Mucosa of descending colon (tissue), 3 donors: ENCODE measurements around the gene SLC13A2. TPM values are rescaled to one million over a fixed set of nuclear protein-coding genes. Genes with fewer than 3 reads are reported as not detected.
A peak's percentile ranks its signal among the peaks of the same experiment; 100 is the strongest.
"Not testable (repeated sequence)": the region's sequence is repeated elsewhere in the genome, so short reads cannot be mapped to it uniquely, and the experiment has no call there.

ENCODE experiments used
- ATAC-seq: fragments of 200-7000 bp; cut with Tn5 transposase; one replicate; pipeline ENCODE4 v1.9.1; 2020; ENCODE audit warnings: mild to moderate bottlenecking, moderate library complexity
- DNase-seq, 3 donors: peaks; one replicate each; pipeline ENCODE4 v3.0.0-alpha.2; 2020
- H3K36me3 ChIP-seq: fragments of 200-600 bp; one replicate; pipeline ENCODE4 v1.8.0; 2021; ENCODE audit warnings: low read depth, mild to moderate bottlenecking
- H3K4me1 ChIP-seq: fragments of 200-600 bp; one replicate; pipeline ENCODE4 v1.8.0; 2021; ENCODE audit warnings: low read depth, mild to moderate bottlenecking
- H3K4me3 ChIP-seq: fragments of 200-600 bp; one replicate; pipeline ENCODE4 v1.8.0; 2021; ENCODE audit warnings: mild to moderate bottlenecking
- H3K9me3 ChIP-seq: fragments of 200-600 bp; one replicate; pipeline ENCODE4 v1.8.0; 2021; ENCODE audit warnings: mild to moderate bottlenecking
- CTCF ChIP-seq: fragments of 200-600 bp; IDR thresholded peaks from one replicate; pipeline ENCODE4 v1.8.0; 2022; ENCODE audit warnings: antibody characterized with exemption, mild to moderate bottlenecking
- intact Hi-C, 2 donors: fragments of 100-400 bp; cut with DNase I in 1 of 2; cut with micrococcal nuclease in 1 of 2; formaldehyde crosslinking; loops; one replicate each; pipeline versions ENCODE4 v1.11.0 to v1.11.1; 2022; cut with DNase I, micrococcal nuclease
- total RNA-seq, 3 donors: library from RNA; stranded (reverse); fragmentation: NEBNext Ultra II Directional in 2 of 3; extraction: Animal tissue kit (Norgen Biotek cat#: 25700) in 2 of 3; gene quantifications; one replicate each; pipeline versions ENCODE4 v1.2.1 to v1.2.4, GENCODE V29; 2021 to 2023
- donor health status: DM: no; HTN: no; CAD: no; lungs with moderate emphysema.
- donor health status: DM: no; HTN: no; CAD: no.
- donor health status: DM: no; HTN: yes; CAD: no.

SLC13A2 gene
- total RNA-seq, 3 donors from 2014 or later: 14.9 to 87.0 (median 17.1) TPM

GRCh38 chr17:28467456-28468025 is 5.9 kb upstream of the SLC13A2 start:
- no peaks in the 10 kb centered on the region for H3K9me3 ChIP-seq
- H3K4me3 ChIP-seq: no peak overlapping the region
- intact Hi-C loops: no loop called here
- no peak for TF ChIP-seq CTCF
- peaks cover 3% of the 10 kb centered on the region for H3K4me1 ChIP-seq
- no peak for DNase-seq
- no peaks in the 10 kb centered on the region for H3K36me3 ChIP-seq
- ATAC-seq: no peak

- intact Hi-C loops: not testable (repeated sequence)
Observed at GRCh38 chr17:28468033-28468735, 5.3 kb upstream of the SLC13A2 start.

GRCh38 chr17:28468781-28469180 is 4.7 kb upstream of the SLC13A2 start:
- ATAC-seq (no peak), DNase-seq (no peak)
- Histone ChIP-seq H3K4me3 (no peak overlapping the region), H3K4me1 (peaks cover 11% of the 10 kb centered on the region), H3K9me3 (no peaks in the 10 kb centered on the region), H3K36me3 (no peaks in the 10 kb centered on the region)
- TF ChIP-seq CTCF: no peak
- intact Hi-C loops: no loop called here

More at GRCh38 chr17:28468033-28468735, 5.3 kb upstream of the SLC13A2 start:
- not testable (repeated sequence) for DNase-seq, H3K36me3 ChIP-seq, H3K4me3 ChIP-seq, H3K9me3 ChIP-seq, H3K4me1 ChIP-seq, ATAC-seq

GRCh38 chr17:28469376-28469775 is 4.1 kb upstream of the SLC13A2 start:
- DNase-seq (no peak), ATAC-seq (no peak)
- intact Hi-C loops: no loop called here
- no peak overlapping the region for H3K4me3 ChIP-seq
- H3K36me3 ChIP-seq: no peaks in the 10 kb centered on the region
- no peaks in the 10 kb centered on the region for H3K9me3 ChIP-seq
- peaks cover 17% of the 10 kb centered on the region for H3K4me1 ChIP-seq
- TF ChIP-seq CTCF: no peak

- H3K36me3 ChIP-seq: no peaks in the 10 kb centered on the region
- ATAC-seq (no peak), DNase-seq (no peak)
- TF ChIP-seq CTCF: no peak
- H3K4me1 ChIP-seq: peaks cover 24% of the 10 kb centered on the region
- intact Hi-C loops: no loop called here
- H3K4me3 ChIP-seq: no peak overlapping the region
- H3K9me3 ChIP-seq: no peaks in the 10 kb centered on the region
Observed at GRCh38 chr17:28470266-28470913, 3.1 kb upstream of the SLC13A2 start.

GRCh38 chr17:28470914-28471366 is 2.5 kb upstream of the SLC13A2 start:
- no peak for TF ChIP-seq CTCF
- H3K36me3 ChIP-seq: no peaks in the 10 kb centered on the region
- H3K4me3 ChIP-seq: no peak overlapping the region
- intact Hi-C loops: no loop called here
- ATAC-seq: peak; percentile 61
- no peak for DNase-seq
- no peaks in the 10 kb centered on the region for H3K9me3 ChIP-seq
- H3K4me1 ChIP-seq: peaks cover 29% of the 10 kb centered on the region
